Suprapubic skin (tissue), 4 donors: ENCODE measurements around the gene MAP7D2. TPM values are rescaled to one million over a fixed set of nuclear protein-coding genes. Genes with fewer than 3 reads are reported as not detected.
"Not testable (repeated sequence)": the region's sequence is repeated elsewhere in the genome, so short reads cannot be mapped to it uniquely, and the experiment has no call there.

ENCODE experiments used
- DNase-seq, 2 donors: peaks; one replicate each; pipeline ENCODE4 v3.0.0-alpha.2; 2019; ENCODE audit warnings: low spot score in 2 of 2
- H3K27ac ChIP-seq: fragments of 200-600 bp; sonication (generic); one replicate; pipeline ENCODE4 v1.5.1; 2019
- H3K27me3 ChIP-seq: fragments of 200-600 bp; sonication (generic); one replicate; pipeline ENCODE4 v1.5.1; 2019
- H3K36me3 ChIP-seq: fragments of 200-600 bp; sonication (generic); one replicate; pipeline ENCODE4 v1.5.1; 2019
- H3K4me1 ChIP-seq: fragments of 200-600 bp; sonication (generic); one replicate; pipeline ENCODE4 v1.5.1; 2019
- H3K4me3 ChIP-seq: fragments of 200-600 bp; sonication (generic); one replicate; pipeline ENCODE4 v1.5.1; 2019; ENCODE audit warnings: mild to moderate bottlenecking
- H3K9me3 ChIP-seq: fragments of 200-600 bp; sonication (generic); one replicate; pipeline ENCODE4 v1.5.1; 2019
- CTCF ChIP-seq, 2 donors: fragments of 200-600 bp in 1 of 2; fragments of 450-650 bp in 1 of 2; sonication (generic) in 1 of 2; IDR thresholded peaks; one replicate each; pipeline ENCODE4 v1.5.1; 2016 to 2019; ENCODE audit warnings: antibody characterized with exemption in 2 of 2, mild to moderate bottlenecking in 1 of 2, moderate library complexity in 1 of 2
- EP300 ChIP-seq: sonication (generic); formaldehyde crosslinking; IDR thresholded peaks from one replicate; pipeline ENCODE4 v1.6.1; 2017; ENCODE audit warnings: antibody characterized with exemption
- POLR2A ChIP-seq, 2 donors: fragments of 450-650 bp; IDR thresholded peaks; one replicate each; pipeline ENCODE4 v1.6.1; 2017; ENCODE audit warnings: antibody characterized with exemption in 2 of 2, mild to moderate bottlenecking in 2 of 2, moderate library complexity in 2 of 2
- POLR2AphosphoS5 ChIP-seq, 3 donors: sonication (generic); formaldehyde crosslinking; IDR thresholded peaks; one replicate each; pipeline ENCODE4 v1.6.1; 2017; ENCODE audit warnings: antibody characterized with exemption in 3 of 3
- WGBS: methylation state at CpG from one replicate; pipeline ENCODE4 v1.1.5; 2018; 5-methylcytosine and 5-hydroxymethylcytosine counted together
- total RNA-seq, 4 donors: library from RNA; depleted of rRNA; stranded (reverse); fragments of >200 nt; gene quantifications; one replicate each; pipeline ENCODE4 v1.1.0, GENCODE V29; 2016

The MAP7D2 gene
- total RNA-seq: 1 to 10 TPM in 2 of 4 donors, under 1 TPM in 1, not detected in 1; 0.78 to 6.3 (median 1.4) TPM

- no peaks in the 10 kb centered on the region for H3K36me3 ChIP-seq
- WGBS: 32% methylated on average over 27 of the region's 91 CpGs
- peak within 1 kb of the TSS; percentile 41 for H3K4me3 ChIP-seq
- no peak within 1 kb of the TSS for H3K27ac ChIP-seq
- DNase-seq: no peak
- peaks cover 16% of the 10 kb centered on the region for H3K27me3 ChIP-seq
- H3K4me1 ChIP-seq: peaks cover 11% of the 10 kb centered on the region
- TF ChIP-seq POLR2A (IDR thresholded peaks at IDR 0.05): no peak
- TF ChIP-seq POLR2AphosphoS5 (IDR thresholded peaks at IDR 0.05): no peak
- TF ChIP-seq EP300: no peak
- no peak for TF ChIP-seq CTCF (IDR thresholded peaks at IDR 0.05)
- H3K9me3 ChIP-seq: no peaks in the 10 kb centered on the region
Measured at GRCh38 chrX:20116577-20117240, at the start of gene MAP7D2. Gene MAP7D2, minus strand, starts transcription at chrX:20116907. Its CDS starts 28 bp downstream, at chrX:20116879.

- H3K4me3 ChIP-seq, H3K4me1 ChIP-seq, H3K9me3 ChIP-seq, H3K27me3 ChIP-seq, DNase-seq, H3K27ac ChIP-seq: not testable (repeated sequence)
- peaks cover 12% of the 10 kb centered on the region for H3K36me3 ChIP-seq
Measured at GRCh38 chrX:20162516-20162915, 45.8 kb upstream of the MAP7D2 start.

DNA sequence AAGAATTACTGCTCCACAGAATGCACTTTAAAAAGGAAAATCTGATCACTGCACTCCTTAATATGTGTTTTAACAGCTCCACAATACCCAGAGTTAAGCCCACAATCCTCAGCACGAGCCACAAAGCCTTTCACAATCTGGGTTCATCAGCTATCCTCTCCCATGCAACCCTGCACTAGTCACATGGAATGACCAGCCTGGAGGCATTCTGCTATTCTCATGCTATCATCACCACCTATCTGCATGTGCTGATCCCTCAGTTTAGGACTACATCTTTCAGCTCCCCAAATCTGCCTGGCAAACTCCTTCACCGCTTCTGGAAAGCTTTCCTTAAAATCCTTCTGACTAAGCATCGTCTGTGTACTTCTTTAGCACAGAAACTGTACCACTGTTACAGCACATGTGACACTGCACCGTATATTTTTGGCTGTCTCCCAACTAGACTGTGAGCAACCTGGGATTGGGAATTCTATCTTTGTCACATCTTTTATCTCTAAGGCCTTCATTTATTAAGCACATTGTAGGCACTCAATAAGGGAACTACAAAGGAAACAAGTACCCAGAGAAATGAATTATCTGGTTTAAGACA lies 43.2 kb upstream of the MAP7D2 start:
- TF ChIP-seq EP300 (no peak), POLR2AphosphoS5 (IDR thresholded peaks at IDR 0.05) (no peak), POLR2A (IDR thresholded peaks at IDR 0.05) (no peak), CTCF (IDR thresholded peaks at IDR 0.05) (no peak)
- no peaks in the 10 kb centered on the region for H3K27me3 ChIP-seq
- H3K9me3 ChIP-seq: no peaks in the 10 kb centered on the region
- 72% methylated on average over 4 of the region's 4 CpGs for WGBS
- peaks cover 29% of the 10 kb centered on the region for H3K36me3 ChIP-seq
- H3K4me1 ChIP-seq: no peaks in the 10 kb centered on the region
- no peak for DNase-seq
- no peak overlapping the region for H3K27ac ChIP-seq
- H3K4me3 ChIP-seq: no peak overlapping the region

DNA sequence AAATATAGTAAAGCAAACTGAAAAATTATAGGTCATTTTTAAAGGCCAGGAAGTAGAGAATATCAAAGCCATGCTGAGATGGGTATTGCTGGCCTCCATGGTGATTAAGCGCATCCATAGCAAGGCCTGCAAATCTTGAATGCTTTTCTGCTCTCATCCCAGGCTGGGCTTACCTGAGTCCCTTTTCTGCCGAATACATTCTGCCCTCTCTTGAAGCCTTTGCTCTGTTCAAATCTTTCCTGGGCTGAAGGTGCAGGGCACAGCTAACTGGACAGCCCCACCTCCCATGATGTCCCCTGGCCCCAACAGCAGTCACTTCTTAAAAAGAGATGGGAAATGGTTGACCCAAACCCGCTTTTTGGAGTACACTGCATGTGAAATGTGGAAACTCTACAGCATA lies 35.0 kb upstream of the MAP7D2 start:
- Histone ChIP-seq H3K9me3 (no peaks in the 10 kb centered on the region), H3K27me3 (no peaks in the 10 kb centered on the region), H3K27ac (no peak overlapping the region), H3K4me1 (no peaks in the 10 kb centered on the region), H3K36me3 (peaks cover 33% of the 10 kb centered on the region), H3K4me3 (no peak overlapping the region)
- TF ChIP-seq CTCF (IDR thresholded peaks at IDR 0.05): no peak
- no peak for TF ChIP-seq EP300
- no peak for TF ChIP-seq POLR2A (IDR thresholded peaks at IDR 0.05)
- TF ChIP-seq POLR2AphosphoS5 (IDR thresholded peaks at IDR 0.05): no peak
- no peak for DNase-seq
- 92% methylated on average over 3 of the region's 3 CpGs for WGBS

GRCh38 chrX:20149326-20149725 lies 32.6 kb upstream of the MAP7D2 start:
- Histone ChIP-seq H3K27me3 (no peaks in the 10 kb centered on the region), H3K36me3 (peaks cover 13% of the 10 kb centered on the region), H3K27ac (no peak overlapping the region), H3K9me3 (no peaks in the 10 kb centered on the region), H3K4me3 (no peak overlapping the region), H3K4me1 (no peaks in the 10 kb centered on the region)
- no peak for DNase-seq
- TF ChIP-seq EP300 (no peak), POLR2AphosphoS5 (IDR thresholded peaks at IDR 0.05) (no peak), POLR2A (IDR thresholded peaks at IDR 0.05) (no peak)
- 89% methylated on average over 2 of the region's 2 CpGs for WGBS

GRCh38 chrX:20147561-20147960 lies 30.9 kb upstream of the MAP7D2 start:
- H3K36me3 ChIP-seq: peaks cover 3% of the 10 kb centered on the region
- H3K4me1 ChIP-seq: no peaks in the 10 kb centered on the region
- 81% methylated on average over 1 of the region's 1 CpG for WGBS
- H3K27me3 ChIP-seq: no peaks in the 10 kb centered on the region
- TF ChIP-seq POLR2AphosphoS5 (IDR thresholded peaks at IDR 0.05): no peak
- no peak for TF ChIP-seq EP300
- TF ChIP-seq POLR2A (IDR thresholded peaks at IDR 0.05): no peak
- TF ChIP-seq CTCF (IDR thresholded peaks at IDR 0.05): no peak
- H3K4me3 ChIP-seq: no peak overlapping the region
- no peak for DNase-seq
- H3K9me3 ChIP-seq: no peaks in the 10 kb centered on the region
- no peak overlapping the region for H3K27ac ChIP-seq
